ENCODE data around the gene RPL35.

DNA sequence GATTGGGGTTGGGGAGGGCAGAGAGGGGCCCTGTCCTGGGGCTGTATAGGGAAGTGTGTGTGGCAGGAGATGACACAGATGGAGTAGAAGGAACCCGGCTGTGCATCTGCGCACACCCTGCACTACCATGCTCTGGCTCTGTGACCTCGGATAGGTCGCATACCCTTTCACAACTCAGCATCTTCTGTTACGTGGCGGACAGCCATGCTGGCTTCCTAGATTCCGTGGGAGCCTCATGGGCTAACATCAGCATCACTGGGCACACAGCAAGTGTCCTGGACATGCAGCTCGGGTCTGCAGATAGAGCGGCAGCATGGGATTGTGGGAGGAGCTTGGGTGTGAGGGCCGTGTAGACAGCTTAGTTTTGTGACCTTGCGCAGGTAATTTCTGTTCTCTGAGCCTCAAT, 9.4 kb upstream of the RPL35 start:
- TF ChIP-seq FOXM1 (IDR thresholded peaks at IDR 0.05; ENCODE audit: low read depth) = no peak
- TF ChIP-seq, protein P1, sequence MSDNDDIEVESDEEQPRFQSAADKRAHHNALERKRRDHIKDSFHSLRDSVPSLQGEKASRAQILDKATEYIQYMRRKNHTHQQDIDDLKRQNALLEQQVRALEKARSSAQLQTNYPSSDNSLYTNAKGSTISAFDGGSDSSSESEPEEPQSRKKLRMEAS (IDR thresholded peaks at IDR 0.05; ENCODE audit: low read depth) = no peak
- TF ChIP-seq RFX5 (IDR thresholded peaks at IDR 0.05; ENCODE audit: low read length) = no peak
- TF ChIP-seq EZH2phosphoT487 (IDR thresholded peaks at IDR 0.05; ENCODE audit: borderline replicate concordance, low read depth) = no peak
- TF ChIP-seq POLR2AphosphoS5 (IDR thresholded peaks at IDR 0.05; ENCODE audit: low read depth, low read length) = no peak
- no peak for TF ChIP-seq RXRA (IDR thresholded peaks at IDR 0.05; ENCODE audit: borderline replicate concordance, low read depth)
- TF ChIP-seq, protein P2, sequence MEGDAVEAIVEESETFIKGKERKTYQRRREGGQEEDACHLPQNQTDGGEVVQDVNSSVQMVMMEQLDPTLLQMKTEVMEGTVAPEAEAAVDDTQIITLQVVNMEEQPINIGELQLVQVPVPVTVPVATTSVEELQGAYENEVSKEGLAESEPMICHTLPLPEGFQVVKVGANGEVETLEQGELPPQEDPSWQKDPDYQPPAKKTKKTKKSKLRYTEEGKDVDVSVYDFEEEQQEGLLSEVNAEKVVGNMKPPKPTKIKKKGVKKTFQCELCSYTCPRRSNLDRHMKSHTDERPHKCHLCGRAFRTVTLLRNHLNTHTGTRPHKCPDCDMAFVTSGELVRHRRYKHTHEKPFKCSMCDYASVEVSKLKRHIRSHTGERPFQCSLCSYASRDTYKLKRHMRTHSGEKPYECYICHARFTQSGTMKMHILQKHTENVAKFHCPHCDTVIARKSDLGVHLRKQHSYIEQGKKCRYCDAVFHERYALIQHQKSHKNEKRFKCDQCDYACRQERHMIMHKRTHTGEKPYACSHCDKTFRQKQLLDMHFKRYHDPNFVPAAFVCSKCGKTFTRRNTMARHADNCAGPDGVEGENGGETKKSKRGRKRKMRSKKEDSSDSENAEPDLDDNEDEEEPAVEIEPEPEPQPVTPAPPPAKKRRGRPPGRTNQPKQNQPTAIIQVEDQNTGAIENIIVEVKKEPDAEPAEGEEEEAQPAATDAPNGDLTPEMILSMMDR (IDR thresholded peaks at IDR 0.05) = no peak
- no peak for TF ChIP-seq MXI1 (IDR thresholded peaks at IDR 0.05; ENCODE audit: low read depth, low read length)

Data from SK-N-SH (cell line).